ENCODE measurements around the gene CNTF. TPM values are rescaled to one million over a fixed set of nuclear protein-coding genes. Genes with fewer than 3 reads are reported as not detected.

Gene CNTF
- total and polyA plus RNA-seq, 10 of the 15 experiments (the other 5 are each of a cell fraction or from before 2014, with no cell fraction given), result 0.16 to 2.3 (median 0.73) TPM

DNA sequence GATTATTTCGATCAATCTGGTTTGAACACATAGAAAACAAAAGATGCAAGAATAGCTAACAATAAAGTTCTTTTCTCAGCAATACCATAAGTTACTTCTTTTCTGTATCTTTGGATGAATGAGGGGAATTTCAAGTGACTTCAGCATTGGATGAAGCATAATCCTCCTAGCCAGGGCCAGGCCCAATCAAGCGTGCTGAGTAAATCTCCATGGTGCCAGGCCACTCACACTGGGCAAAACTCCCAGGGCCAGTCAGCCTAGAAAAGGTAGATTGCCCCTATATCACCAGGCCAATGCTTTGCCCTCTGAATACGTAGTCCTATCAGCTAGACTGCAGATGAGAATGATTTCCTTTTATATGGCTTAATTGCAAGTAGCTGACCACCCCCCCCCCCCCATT lies 6.0 kb downstream of the CNTF start (continued):
- TF ChIP-seq, protein P1, sequence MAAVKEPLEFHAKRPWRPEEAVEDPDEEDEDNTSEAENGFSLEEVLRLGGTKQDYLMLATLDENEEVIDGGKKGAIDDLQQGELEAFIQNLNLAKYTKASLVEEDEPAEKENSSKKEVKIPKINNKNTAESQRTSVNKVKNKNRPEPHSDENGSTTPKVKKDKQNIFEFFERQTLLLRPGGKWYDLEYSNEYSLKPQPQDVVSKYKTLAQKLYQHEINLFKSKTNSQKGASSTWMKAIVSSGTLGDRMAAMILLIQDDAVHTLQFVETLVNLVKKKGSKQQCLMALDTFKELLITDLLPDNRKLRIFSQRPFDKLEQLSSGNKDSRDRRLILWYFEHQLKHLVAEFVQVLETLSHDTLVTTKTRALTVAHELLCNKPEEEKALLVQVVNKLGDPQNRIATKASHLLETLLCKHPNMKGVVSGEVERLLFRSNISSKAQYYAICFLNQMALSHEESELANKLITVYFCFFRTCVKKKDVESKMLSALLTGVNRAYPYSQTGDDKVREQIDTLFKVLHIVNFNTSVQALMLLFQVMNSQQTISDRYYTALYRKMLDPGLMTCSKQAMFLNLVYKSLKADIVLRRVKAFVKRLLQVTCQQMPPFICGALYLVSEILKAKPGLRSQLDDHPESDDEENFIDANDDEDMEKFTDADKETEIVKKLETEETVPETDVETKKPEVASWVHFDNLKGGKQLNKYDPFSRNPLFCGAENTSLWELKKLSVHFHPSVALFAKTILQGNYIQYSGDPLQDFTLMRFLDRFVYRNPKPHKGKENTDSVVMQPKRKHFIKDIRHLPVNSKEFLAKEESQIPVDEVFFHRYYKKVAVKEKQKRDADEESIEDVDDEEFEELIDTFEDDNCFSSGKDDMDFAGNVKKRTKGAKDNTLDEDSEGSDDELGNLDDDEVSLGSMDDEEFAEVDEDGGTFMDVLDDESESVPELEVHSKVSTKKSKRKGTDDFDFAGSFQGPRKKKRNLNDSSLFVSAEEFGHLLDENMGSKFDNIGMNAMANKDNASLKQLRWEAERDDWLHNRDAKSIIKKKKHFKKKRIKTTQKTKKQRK (IDR thresholded peaks at IDR 0.05; ENCODE audit: low read depth, low read length), result no peak
- TF ChIP-seq, protein P2, sequence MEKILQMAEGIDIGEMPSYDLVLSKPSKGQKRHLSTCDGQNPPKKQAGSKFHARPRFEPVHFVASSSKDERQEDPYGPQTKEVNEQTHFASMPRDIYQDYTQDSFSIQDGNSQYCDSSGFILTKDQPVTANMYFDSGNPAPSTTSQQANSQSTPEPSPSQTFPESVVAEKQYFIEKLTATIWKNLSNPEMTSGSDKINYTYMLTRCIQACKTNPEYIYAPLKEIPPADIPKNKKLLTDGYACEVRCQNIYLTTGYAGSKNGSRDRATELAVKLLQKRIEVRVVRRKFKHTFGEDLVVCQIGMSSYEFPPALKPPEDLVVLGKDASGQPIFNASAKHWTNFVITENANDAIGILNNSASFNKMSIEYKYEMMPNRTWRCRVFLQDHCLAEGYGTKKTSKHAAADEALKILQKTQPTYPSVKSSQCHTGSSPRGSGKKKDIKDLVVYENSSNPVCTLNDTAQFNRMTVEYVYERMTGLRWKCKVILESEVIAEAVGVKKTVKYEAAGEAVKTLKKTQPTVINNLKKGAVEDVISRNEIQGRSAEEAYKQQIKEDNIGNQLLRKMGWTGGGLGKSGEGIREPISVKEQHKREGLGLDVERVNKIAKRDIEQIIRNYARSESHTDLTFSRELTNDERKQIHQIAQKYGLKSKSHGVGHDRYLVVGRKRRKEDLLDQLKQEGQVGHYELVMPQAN (conservative IDR thresholded peaks at IDR 0.05), result no peak

DNA sequence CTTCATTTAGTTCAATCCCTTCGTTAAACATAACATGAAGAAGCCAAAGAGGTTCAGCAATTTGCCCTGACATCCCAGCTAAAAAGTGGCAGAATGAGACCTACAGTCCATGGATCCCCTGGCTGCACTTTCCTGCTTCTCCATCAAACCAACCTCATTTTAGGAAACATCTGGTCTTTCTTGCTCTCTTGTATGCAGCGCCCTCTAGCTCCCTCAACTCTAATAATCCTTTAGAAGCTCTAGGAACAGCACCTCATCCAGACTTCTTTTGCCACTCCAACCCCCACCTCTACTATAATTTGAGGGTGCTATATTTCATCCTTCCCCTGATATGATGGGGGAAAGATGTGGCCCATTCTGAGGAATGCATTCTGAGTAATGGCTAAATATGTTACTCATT lies 7.4 kb downstream of the CNTF start:
- ChIA-PET RAD21 (ENCODE audit: unreplicated experiment) (interaction anchor here (0.7 to 3.5 kb wide), 22 partner anchors 8 to 829 kb away, joined by 3 to 61 read pairs (median 5); partner anchors contain the start of gene LPXN), POLR2A (interaction anchor here (1.0 to 2.1 kb wide), 5 partner anchors 26 to 65 kb away, joined by 3 to 11 read pairs (median 3); partner anchors contain the start of gene LPXN), CTCF (interaction anchor here (0.8 to 9.8 kb wide), 44 partner anchors 8 to 1285 kb away, joined by 3 to 156 read pairs (median 6); partner anchors contain the start of genes BTBD18, CNTF, LPXN and ZFP91), SMC1A (ENCODE audit: uncharacterized antibody, unreplicated experiment) (interaction anchor here (0.7 to 6.5 kb wide), 24 partner anchors 10 to 428 kb away, joined by 3 to 73 read pairs (median 4); partner anchors contain the start of gene LPXN)
- H3K9me3 ChIP-seq (replicated peaks; ENCODE audit: control insufficient read depth, insufficient read depth, low read length), result no peaks in the 10 kb centered on the region
- FAIRE-seq (no peak), ATAC-seq (peak; percentile 86), DNase-seq (ENCODE audit: low read depth, low spot score) (no peak)
- H3K9ac ChIP-seq (ENCODE audit: control insufficient read depth, insufficient read depth, low read length), result no peak overlapping the region
- no peak overlapping the region for H2AFZ ChIP-seq (ENCODE audit: control insufficient read depth, low read depth, low read length)
- WGBS (ENCODE audit: insufficient coverage, insufficient replicate concordance, low lambda C conversion rate, missing lambda C conversion rate), result 5% methylated on average over 2 of the region's 2 CpGs
- peaks cover 0 to 7% of the 10 kb centered on the region in 2 experiments; a peak in 2 of 4 replicates for H3K36me3 ChIP-seq (ENCODE audit: control insufficient read depth in 2 of 2, insufficient read depth in 2 of 2, low read length in 1 of 2)
- in situ Hi-C loops (cut with MboI), result no loop called here
- H4K20me1 ChIP-seq (ENCODE audit: control insufficient read depth, insufficient read depth), result no peaks in the 10 kb centered on the region
- no peak overlapping the region for H3K4me3 ChIP-seq
- no peak overlapping the region for H3K27ac ChIP-seq (ENCODE audit: control insufficient read depth, insufficient read depth)
- H3K4me1 ChIP-seq (ENCODE audit: control insufficient read depth, insufficient read depth, low read length), result no peaks in the 10 kb centered on the region
- no peak overlapping the region for H3K4me2 ChIP-seq (ENCODE audit: control insufficient read depth, insufficient read depth)
- no peaks in the 10 kb centered on the region for H3K79me2 ChIP-seq (ENCODE audit: control insufficient read depth, insufficient read depth, low read length)
- intact Hi-C loops (cut with micrococcal nuclease; ENCODE audit: unreplicated experiment), result loop anchor here (5.0 kb wide), 1 partner anchor 63 kb away; no protein-coding TSS in a partner anchor
- BruUV-seq (replicated peaks), result no TSS peak
- no peaks in the 10 kb centered on the region for H3K27me3 ChIP-seq (replicated peaks in 1 of 2; ENCODE audit: control insufficient read depth in 2 of 2, insufficient read depth in 2 of 2, low read length in 1 of 2)
- TF ChIP-seq, protein P3, sequence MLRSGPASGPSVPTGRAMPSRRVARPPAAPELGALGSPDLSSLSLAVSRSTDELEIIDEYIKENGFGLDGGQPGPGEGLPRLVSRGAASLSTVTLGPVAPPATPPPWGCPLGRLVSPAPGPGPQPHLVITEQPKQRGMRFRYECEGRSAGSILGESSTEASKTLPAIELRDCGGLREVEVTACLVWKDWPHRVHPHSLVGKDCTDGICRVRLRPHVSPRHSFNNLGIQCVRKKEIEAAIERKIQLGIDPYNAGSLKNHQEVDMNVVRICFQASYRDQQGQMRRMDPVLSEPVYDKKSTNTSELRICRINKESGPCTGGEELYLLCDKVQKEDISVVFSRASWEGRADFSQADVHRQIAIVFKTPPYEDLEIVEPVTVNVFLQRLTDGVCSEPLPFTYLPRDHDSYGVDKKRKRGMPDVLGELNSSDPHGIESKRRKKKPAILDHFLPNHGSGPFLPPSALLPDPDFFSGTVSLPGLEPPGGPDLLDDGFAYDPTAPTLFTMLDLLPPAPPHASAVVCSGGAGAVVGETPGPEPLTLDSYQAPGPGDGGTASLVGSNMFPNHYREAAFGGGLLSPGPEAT (IDR thresholded peaks at IDR 0.05; ENCODE audit: low read depth), result no peak
- no peak for TF ChIP-seq YBX1 (IDR thresholded peaks at IDR 0.05)
- TF ChIP-seq SMAD5 (IDR thresholded peaks at IDR 0.05; ENCODE audit: low read depth), result no peak
- TF ChIP-seq, protein P4, sequence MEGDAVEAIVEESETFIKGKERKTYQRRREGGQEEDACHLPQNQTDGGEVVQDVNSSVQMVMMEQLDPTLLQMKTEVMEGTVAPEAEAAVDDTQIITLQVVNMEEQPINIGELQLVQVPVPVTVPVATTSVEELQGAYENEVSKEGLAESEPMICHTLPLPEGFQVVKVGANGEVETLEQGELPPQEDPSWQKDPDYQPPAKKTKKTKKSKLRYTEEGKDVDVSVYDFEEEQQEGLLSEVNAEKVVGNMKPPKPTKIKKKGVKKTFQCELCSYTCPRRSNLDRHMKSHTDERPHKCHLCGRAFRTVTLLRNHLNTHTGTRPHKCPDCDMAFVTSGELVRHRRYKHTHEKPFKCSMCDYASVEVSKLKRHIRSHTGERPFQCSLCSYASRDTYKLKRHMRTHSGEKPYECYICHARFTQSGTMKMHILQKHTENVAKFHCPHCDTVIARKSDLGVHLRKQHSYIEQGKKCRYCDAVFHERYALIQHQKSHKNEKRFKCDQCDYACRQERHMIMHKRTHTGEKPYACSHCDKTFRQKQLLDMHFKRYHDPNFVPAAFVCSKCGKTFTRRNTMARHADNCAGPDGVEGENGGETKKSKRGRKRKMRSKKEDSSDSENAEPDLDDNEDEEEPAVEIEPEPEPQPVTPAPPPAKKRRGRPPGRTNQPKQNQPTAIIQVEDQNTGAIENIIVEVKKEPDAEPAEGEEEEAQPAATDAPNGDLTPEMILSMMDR (IDR thresholded peaks at IDR 0.05 in 2 of 3, conservative IDR thresholded peaks at IDR 0.05 in 1 of 3; ENCODE audit: control insufficient read depth in 2 of 3, extremely low read depth in 1 of 3, insufficient read depth in 1 of 3, low read depth in 3 of 3, low read length in 3 of 3), result peak; percentile 59 to 70 (median 66)
- no peak for TF ChIP-seq FOS (IDR thresholded peaks at IDR 0.05; ENCODE audit: borderline replicate concordance, extremely low read depth, insufficient read length)
- TF ChIP-seq, protein P5, sequence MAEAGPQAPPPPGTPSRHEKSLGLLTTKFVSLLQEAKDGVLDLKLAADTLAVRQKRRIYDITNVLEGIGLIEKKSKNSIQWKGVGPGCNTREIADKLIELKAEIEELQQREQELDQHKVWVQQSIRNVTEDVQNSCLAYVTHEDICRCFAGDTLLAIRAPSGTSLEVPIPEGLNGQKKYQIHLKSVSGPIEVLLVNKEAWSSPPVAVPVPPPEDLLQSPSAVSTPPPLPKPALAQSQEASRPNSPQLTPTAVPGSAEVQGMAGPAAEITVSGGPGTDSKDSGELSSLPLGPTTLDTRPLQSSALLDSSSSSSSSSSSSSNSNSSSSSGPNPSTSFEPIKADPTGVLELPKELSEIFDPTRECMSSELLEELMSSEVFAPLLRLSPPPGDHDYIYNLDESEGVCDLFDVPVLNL (IDR thresholded peaks at IDR 0.05; ENCODE audit: low read depth, low read length), result no peak
- TF ChIP-seq ZBED1 (IDR thresholded peaks at IDR 0.05; ENCODE audit: borderline replicate concordance), result no peak

Measured in GM12878 (cell line).